Panc1 (cell line): ENCODE results near the gene DACH1. TPM values are rescaled to one million over a fixed set of nuclear protein-coding genes. Genes with fewer than 3 reads are reported as not detected.

Experiments used
- ATAC-seq: fragments of 200-7000 bp; cut with Tn5 transposase; 2 replicates; pipeline ENCODE4 v1.9.1; 2020; ENCODE audit warnings: mild to moderate bottlenecking, moderate library complexity
- BruUV-seq: library from RNA; stranded (reverse); fragments of 400-500 nt; replicated peaks from 2 replicates; lab custom pipeline; 2021; lab: Mats Ljungman, UMichigan
- CTCF ChIA-PET: fragments of 300-600 bp; sonication (Branson Sonifier 250); formaldehyde crosslinking; loops from one replicate; lab custom pipeline; 2022; ENCODE audit warnings: antibody characterized with exemption; lab: Charles Lee
- POLR2A ChIA-PET: fragments of 300-600 bp; sonication (Branson Sonifier 250); formaldehyde crosslinking; loops from one replicate; lab custom pipeline; 2022; ENCODE audit warnings: antibody characterized with exemption; lab: Charles Lee
- DNase-seq: peaks from one replicate; pipeline ENCODE4 v3.0.0-alpha.2; 2010; ENCODE audit warnings: low read depth, low spot score
- H3K27ac ChIP-seq: 2 replicates; pipeline ENCODE4 v1.5.1; 2011; ENCODE audit warnings: mild to moderate bottlenecking, low read length, inconsistent platforms
- H3K27me3 ChIP-seq: fragments of 200-500 bp; sonication (Bioruptor generic); 2 replicates; pipeline ENCODE4 v1.6.0; 2014; ENCODE audit warnings: low read length, inconsistent platforms; ENCODE audit not compliant: control insufficient read depth, insufficient read depth
- H3K36me3 ChIP-seq: fragments of 200-500 bp; sonication (Bioruptor generic); 2 replicates; pipeline ENCODE4 v1.5.1; 2014; ENCODE audit warnings: inconsistent platforms, mild to moderate bottlenecking, low read length, moderate library complexity; ENCODE audit not compliant: control insufficient read depth, insufficient read depth
- H3K4me1 ChIP-seq: 2 replicates; pipeline ENCODE4 v1.5.1; 2011; ENCODE audit warnings: inconsistent platforms, mild to moderate bottlenecking, low read length, moderate library complexity; ENCODE audit not compliant: control insufficient read depth, insufficient read depth
- H3K4me3 ChIP-seq, 2 experiments: 2 replicates each; pipeline ENCODE4 v1.5.1; 2011 to 2012; ENCODE audit warnings: low read depth in 2 of 2, low read length in 2 of 2, mild to moderate bottlenecking in 2 of 2, inconsistent platforms in 1 of 2, moderate library complexity in 1 of 2
- H3K9me3 ChIP-seq: fragments of 200-500 bp; sonication (Bioruptor generic); 2 replicates; pipeline ENCODE4 v1.5.1; 2014; ENCODE audit warnings: low read depth, mild to moderate bottlenecking, inconsistent platforms, low read length, moderate library complexity; ENCODE audit not compliant: control insufficient read depth, insufficient read depth
- CTCF ChIP-seq: fragments of 450-650 bp; IDR thresholded peaks from 2 replicates; pipeline ENCODE4 v1.5.1; 2017; ENCODE audit warnings: mild to moderate bottlenecking
- POLR2AphosphoS5 ChIP-seq: IDR thresholded peaks from 2 replicates; pipeline ENCODE4 v1.6.1; 2012; ENCODE audit warnings: mild to moderate bottlenecking, low read depth, low read length, moderate library complexity
- SIN3A ChIP-seq: IDR thresholded peaks from 2 replicates; pipeline ENCODE4 v1.6.1; 2012; ENCODE audit warnings: low read depth, mild to moderate bottlenecking, low read length, moderate library complexity, borderline replicate concordance; ENCODE audit not compliant: insufficient read depth
- TCF7L2 ChIP-seq: IDR thresholded peaks from 2 replicates; pipeline ENCODE4 v1.6.1; 2011; ENCODE audit warnings: mild to moderate bottlenecking, low read depth, low read length, inconsistent platforms
- in situ Hi-C: cut with HindIII; loops from 2 replicates; pipeline ENCODE4 v1.10.0; 2016; ENCODE audit warnings: low sequenced_read_pairs, low pct_unique_long_range_greater_than_20kb
- intact Hi-C: fragments of 100-400 bp; cut with micrococcal nuclease; formaldehyde crosslinking; loops from one replicate; pipeline ENCODE4 v1.10.0; 2022; ENCODE audit not compliant: unreplicated experiment
- total RNA-seq: library from RNA; stranded (reverse); gene quantifications from one replicate; pipeline ENCODE4 v1.2.1, GENCODE V29; 2021; ENCODE audit not compliant: unreplicated experiment
- TF ChIP-seq, protein P1 (sequence below), 2 experiments: IDR thresholded peaks; 2 replicates each; pipeline ENCODE4 v1.6.1; 2011 to 2012; ENCODE audit warnings: low read depth in 2 of 2, control low read depth in 1 of 2, low read length in 1 of 2, mild to moderate bottlenecking in 1 of 2, moderate library complexity in 1 of 2; ENCODE audit not compliant: insufficient read depth in 1 of 2

Gene DACH1
- total RNA-seq, 1 experiment from 2014 or later: 0.54 TPM

DNA sequence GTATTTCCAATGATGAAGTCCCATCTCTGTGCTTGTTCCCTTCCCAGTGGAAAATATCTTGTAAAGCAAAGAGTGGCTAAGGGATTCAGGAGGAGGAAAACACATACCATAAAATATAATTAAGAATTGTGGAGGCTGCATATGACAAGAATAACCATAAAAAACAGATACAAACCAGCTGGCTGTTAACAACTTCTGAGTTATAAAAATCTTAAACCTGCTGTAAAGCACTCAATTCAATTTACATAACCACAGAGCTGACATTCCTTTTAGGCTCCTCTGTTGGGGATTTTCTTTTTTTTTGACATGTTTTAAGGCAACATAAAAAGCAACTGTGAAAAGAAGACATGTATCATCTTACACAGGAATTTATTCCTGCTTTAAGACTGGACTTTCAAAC, 207.6 kb downstream of the DACH1 start:
- Histone ChIP-seq H3K27ac (no peak overlapping the region), H3K36me3 (no peaks in the 10 kb centered on the region), H3K9me3 (no peaks in the 10 kb centered on the region), H3K4me1 (no peaks in the 10 kb centered on the region), H3K27me3 (no peaks in the 10 kb centered on the region), H3K4me3 (no peak overlapping the region)
- TF ChIP-seq CTCF (no peak), SIN3A (no peak), POLR2AphosphoS5 (no peak), TCF7L2 (no peak)
- TF ChIP-seq, protein P1, sequence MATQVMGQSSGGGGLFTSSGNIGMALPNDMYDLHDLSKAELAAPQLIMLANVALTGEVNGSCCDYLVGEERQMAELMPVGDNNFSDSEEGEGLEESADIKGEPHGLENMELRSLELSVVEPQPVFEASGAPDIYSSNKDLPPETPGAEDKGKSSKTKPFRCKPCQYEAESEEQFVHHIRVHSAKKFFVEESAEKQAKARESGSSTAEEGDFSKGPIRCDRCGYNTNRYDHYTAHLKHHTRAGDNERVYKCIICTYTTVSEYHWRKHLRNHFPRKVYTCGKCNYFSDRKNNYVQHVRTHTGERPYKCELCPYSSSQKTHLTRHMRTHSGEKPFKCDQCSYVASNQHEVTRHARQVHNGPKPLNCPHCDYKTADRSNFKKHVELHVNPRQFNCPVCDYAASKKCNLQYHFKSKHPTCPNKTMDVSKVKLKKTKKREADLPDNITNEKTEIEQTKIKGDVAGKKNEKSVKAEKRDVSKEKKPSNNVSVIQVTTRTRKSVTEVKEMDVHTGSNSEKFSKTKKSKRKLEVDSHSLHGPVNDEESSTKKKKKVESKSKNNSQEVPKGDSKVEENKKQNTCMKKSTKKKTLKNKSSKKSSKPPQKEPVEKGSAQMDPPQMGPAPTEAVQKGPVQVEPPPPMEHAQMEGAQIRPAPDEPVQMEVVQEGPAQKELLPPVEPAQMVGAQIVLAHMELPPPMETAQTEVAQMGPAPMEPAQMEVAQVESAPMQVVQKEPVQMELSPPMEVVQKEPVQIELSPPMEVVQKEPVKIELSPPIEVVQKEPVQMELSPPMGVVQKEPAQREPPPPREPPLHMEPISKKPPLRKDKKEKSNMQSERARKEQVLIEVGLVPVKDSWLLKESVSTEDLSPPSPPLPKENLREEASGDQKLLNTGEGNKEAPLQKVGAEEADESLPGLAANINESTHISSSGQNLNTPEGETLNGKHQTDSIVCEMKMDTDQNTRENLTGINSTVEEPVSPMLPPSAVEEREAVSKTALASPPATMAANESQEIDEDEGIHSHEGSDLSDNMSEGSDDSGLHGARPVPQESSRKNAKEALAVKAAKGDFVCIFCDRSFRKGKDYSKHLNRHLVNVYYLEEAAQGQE (IDR thresholded peaks at IDR 0.05; ENCODE audit: insufficient read depth in 1 of 2, low read depth in 2 of 2, low read length in 1 of 2): no peak
- intact Hi-C loops (no loop called here), in situ Hi-C loops (no loop called here)
- ATAC-seq (no peak), DNase-seq (no peak)
- ChIA-PET CTCF (no interaction called here), POLR2A (no interaction called here)
- BruUV-seq: no TSS peak

GRCh38 chr13:71645467-71645866, 221.5 kb downstream of the DACH1 start:
- no peaks in the 10 kb centered on the region for H3K36me3 ChIP-seq
- CTCF ChIA-PET: no interaction called here
- no peak for ATAC-seq
- no peak overlapping the region for H3K4me3 ChIP-seq
- no peaks in the 10 kb centered on the region for H3K4me1 ChIP-seq
- DNase-seq: no peak
- POLR2A ChIA-PET: no interaction called here
- TF ChIP-seq CTCF (no peak), TCF7L2 (no peak), SIN3A (no peak)
- TF ChIP-seq, protein P1 (IDR thresholded peaks at IDR 0.05; ENCODE audit: insufficient read depth in 1 of 2, low read depth in 2 of 2, low read length in 1 of 2): no peak
- in situ Hi-C loops: no loop called here
- H3K27me3 ChIP-seq: no peaks in the 10 kb centered on the region
- no peaks in the 10 kb centered on the region for H3K9me3 ChIP-seq
- no TSS peak for BruUV-seq
- H3K27ac ChIP-seq: no peak overlapping the region
- intact Hi-C loops: no loop called here
